Activated naive CD4-positive, alpha-beta T cell treated with anti-CD3 and anti-CD28 coated beads for 36 hours (primary cell): ENCODE results near the gene MARCHF11. TPM values are rescaled to one million over a fixed set of nuclear protein-coding genes. Genes with fewer than 3 reads are reported as not detected.

Experiments used
- CTCF ChIA-PET: fragments of 350-600 bp; sonication (Branson Sonifier 250); formaldehyde crosslinking; loops from one replicate; lab custom pipeline; 2021; ENCODE audit warnings: antibody characterized with exemption; lab: Charles Lee
- DNase-seq: peaks from one replicate; pipeline ENCODE4 v3.0.0-alpha.2; 2020
- H3K27ac Mint-ChIP-seq: one replicate; pipeline ENCODE4 v1.8.0; 2021; ENCODE audit warnings: mild to moderate bottlenecking, mixed read lengths
- H3K27me3 Mint-ChIP-seq: one replicate; pipeline ENCODE4 v1.8.0; 2021; ENCODE audit warnings: low read depth, mixed read lengths
- H3K36me3 Mint-ChIP-seq: one replicate; pipeline ENCODE4 v1.8.0; 2021; ENCODE audit warnings: low read depth, mixed read lengths
- H3K4me1 Mint-ChIP-seq: one replicate; pipeline ENCODE4 v1.8.0; 2021; ENCODE audit warnings: low read depth, mixed read lengths
- H3K4me3 Mint-ChIP-seq: one replicate; pipeline ENCODE4 v1.8.0; 2021; ENCODE audit warnings: mild to moderate bottlenecking, moderate library complexity, mixed read lengths
- H3K9me3 Mint-ChIP-seq: one replicate; pipeline ENCODE4 v1.8.0; 2021; ENCODE audit warnings: mixed read lengths
- intact Hi-C: fragments of 100-400 bp; cut with micrococcal nuclease; formaldehyde crosslinking; loops from one replicate; pipeline ENCODE4 v1.15.1; 2023
- total RNA-seq, 2 experiments: library from RNA; stranded (reverse); gene quantifications; one replicate each; pipeline ENCODE4 v1.2.3, GENCODE V29; 2021

MARCHF11 gene
- total RNA-seq, 2 experiments from 2014 or later: not detected

DNA sequence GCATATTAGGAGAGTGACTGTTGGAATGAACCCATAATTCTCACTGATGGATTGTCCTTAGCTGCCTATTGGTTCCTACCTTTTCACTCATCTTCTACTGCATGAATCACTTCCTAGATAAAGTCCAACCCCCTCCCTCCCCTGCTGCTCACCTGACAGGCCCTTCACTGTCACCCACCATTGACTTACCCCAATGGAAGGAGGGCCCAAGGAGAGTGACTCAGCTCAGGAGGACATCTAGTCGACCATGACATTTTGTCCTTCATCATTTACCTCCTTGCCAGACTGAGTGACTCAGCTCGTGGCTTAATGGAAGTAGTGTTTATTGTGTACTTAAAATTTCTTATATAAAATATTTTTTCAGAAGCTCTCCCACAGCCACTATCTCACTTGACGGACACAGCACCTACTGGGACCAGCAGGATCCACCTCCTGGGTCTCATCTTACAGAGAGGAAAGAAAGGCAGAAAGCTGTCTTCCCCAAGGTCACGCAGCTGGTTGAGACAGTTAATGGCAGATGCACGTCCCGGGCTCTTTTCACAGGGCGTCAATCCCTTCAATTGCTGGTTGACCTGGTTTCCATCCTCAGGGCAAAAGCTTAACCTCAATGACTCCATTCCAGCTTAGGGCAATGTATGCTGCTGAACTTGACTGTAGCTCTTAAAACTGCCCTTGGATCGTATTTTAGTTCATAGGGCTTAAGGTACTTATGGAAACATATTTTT, 142.3 kb downstream of the MARCHF11 start:
- Mint-ChIP-seq H3K4me3 (no peak overlapping the region), H3K27ac (no peak overlapping the region), H3K36me3 (no peaks in the 10 kb centered on the region), H3K9me3 (no peaks in the 10 kb centered on the region), H3K27me3 (no peaks in the 10 kb centered on the region), H3K4me1 (no peaks in the 10 kb centered on the region)
- DNase-seq: no peak
- intact Hi-C loops: no loop called here
- CTCF ChIA-PET: no interaction called here

GRCh38 chr5:16034319-16035001, 145.1 kb downstream of the MARCHF11 start:
- no peaks in the 10 kb centered on the region for H3K9me3 Mint-ChIP-seq
- no peaks in the 10 kb centered on the region for H3K27me3 Mint-ChIP-seq
- no peak overlapping the region for H3K27ac Mint-ChIP-seq
- no peaks in the 10 kb centered on the region for H3K36me3 Mint-ChIP-seq
- CTCF ChIA-PET: no interaction called here
- H3K4me3 Mint-ChIP-seq: no peak overlapping the region
- H3K4me1 Mint-ChIP-seq: no peaks in the 10 kb centered on the region
- intact Hi-C loops: no loop called here
- no peak for DNase-seq

GRCh38 chr5:16033187-16033925, 146.2 kb downstream of the MARCHF11 start:
- H3K36me3 Mint-ChIP-seq: no peaks in the 10 kb centered on the region
- CTCF ChIA-PET: no interaction called here
- no peak for DNase-seq
- intact Hi-C loops: no loop called here
- no peaks in the 10 kb centered on the region for H3K27me3 Mint-ChIP-seq
- H3K27ac Mint-ChIP-seq: no peak overlapping the region
- no peaks in the 10 kb centered on the region for H3K4me1 Mint-ChIP-seq
- H3K9me3 Mint-ChIP-seq: no peaks in the 10 kb centered on the region
- no peak overlapping the region for H3K4me3 Mint-ChIP-seq

DNA sequence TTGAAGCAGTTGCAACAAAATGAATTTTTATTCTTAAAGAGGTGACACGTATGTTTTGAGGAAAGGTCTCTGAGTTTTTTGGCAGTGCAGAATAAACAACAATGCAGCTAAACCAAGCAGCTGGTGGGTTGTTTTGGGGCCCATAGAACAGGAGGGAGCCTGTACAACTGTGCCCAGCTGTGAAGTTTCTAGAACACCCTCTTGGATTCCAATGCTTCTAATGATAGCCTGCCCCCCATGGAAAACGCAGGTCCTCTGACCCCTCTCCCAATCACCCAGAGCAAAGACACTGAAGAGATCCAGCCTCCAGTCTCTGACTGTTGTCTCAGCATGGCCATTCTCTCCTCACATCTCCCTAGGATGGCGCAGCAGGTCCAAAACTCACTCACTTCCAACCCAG, 150.9 kb downstream of the MARCHF11 start:
- no peak overlapping the region for H3K4me3 Mint-ChIP-seq
- H3K9me3 Mint-ChIP-seq: no peaks in the 10 kb centered on the region
- no peaks in the 10 kb centered on the region for H3K36me3 Mint-ChIP-seq
- intact Hi-C loops: no loop called here
- H3K4me1 Mint-ChIP-seq: no peaks in the 10 kb centered on the region
- no peaks in the 10 kb centered on the region for H3K27me3 Mint-ChIP-seq
- H3K27ac Mint-ChIP-seq: no peak overlapping the region
- CTCF ChIA-PET: no interaction called here
- no peak for DNase-seq

- no peak for DNase-seq
- intact Hi-C loops: no loop called here
- Mint-ChIP-seq H3K4me3 (no peak overlapping the region), H3K27ac (no peak overlapping the region), H3K27me3 (no peaks in the 10 kb centered on the region), H3K36me3 (no peaks in the 10 kb centered on the region), H3K4me1 (no peaks in the 10 kb centered on the region), H3K9me3 (peaks cover 4% of the 10 kb centered on the region)
- CTCF ChIA-PET: no interaction called here
These were observed 153.9 kb downstream of the MARCHF11 start for GRCh38 chr5:16025681-16026080.

- H3K27me3 Mint-ChIP-seq: no peaks in the 10 kb centered on the region
- intact Hi-C loops: no loop called here
- H3K9me3 Mint-ChIP-seq: peaks cover 4% of the 10 kb centered on the region
- no peak overlapping the region for H3K4me3 Mint-ChIP-seq
- DNase-seq: no peak
- no peak overlapping the region for H3K27ac Mint-ChIP-seq
- H3K36me3 Mint-ChIP-seq: no peaks in the 10 kb centered on the region
- H3K4me1 Mint-ChIP-seq: no peaks in the 10 kb centered on the region
- CTCF ChIA-PET: no interaction called here
These were observed 160.6 kb downstream of the MARCHF11 start for GRCh38 chr5:16018970-16019369.

DNA sequence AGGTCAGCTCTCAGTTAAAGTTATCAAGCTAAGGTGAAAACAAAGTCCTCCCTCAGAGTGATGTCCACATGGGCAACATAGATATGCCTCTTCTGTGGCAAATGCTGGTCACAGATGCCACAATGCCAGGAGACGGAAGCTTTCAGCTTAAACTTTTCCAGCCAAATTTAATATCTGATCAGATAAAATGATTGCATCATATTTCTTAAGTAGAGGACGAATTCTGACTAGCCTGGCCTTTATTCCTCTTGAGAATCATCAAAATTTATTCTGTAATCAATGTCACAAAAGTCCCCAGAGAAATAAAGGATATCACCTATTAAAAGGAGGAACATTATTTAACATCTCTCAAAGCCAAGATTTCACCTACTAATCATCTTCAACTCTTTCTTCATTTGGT, 161.9 kb downstream of the MARCHF11 start:
- Mint-ChIP-seq H3K27ac (no peak overlapping the region), H3K36me3 (no peaks in the 10 kb centered on the region), H3K9me3 (peaks cover 4% of the 10 kb centered on the region), H3K4me3 (no peak overlapping the region), H3K4me1 (no peaks in the 10 kb centered on the region), H3K27me3 (no peaks in the 10 kb centered on the region)
- DNase-seq: no peak
- intact Hi-C loops: no loop called here
- CTCF ChIA-PET: no interaction called here
